ENCODE data around the gene IGFLR1.

GRCh38 chr19:35783469-35784434, 41.5 kb upstream of the IGFLR1 start:
- TF ChIP-seq POLR2A (IDR thresholded peaks at IDR 0.05) (no peak), CTCF (IDR thresholded peaks at IDR 0.05) (no peak)
